Measurements from ENCODE around the gene DCX.

- TF ChIP-seq POLR2A (IDR thresholded peaks at IDR 0.05; ENCODE audit: low read depth, low read length) (no peak), POLR2AphosphoS5 (IDR thresholded peaks at IDR 0.05; ENCODE audit: low read depth, low read length) (no peak), TAF1 (IDR thresholded peaks at IDR 0.05; ENCODE audit: low read depth, low read length) (no peak)
Observed at GRCh38 chrX:111407948-111408347, 4.0 kb downstream of the DCX start.
